ENCODE measurements around the gene KCNE4. TPM values are rescaled to one million over a fixed set of nuclear protein-coding genes. Genes with fewer than 3 reads are reported as not detected.
"Not testable (repeated sequence)": the region's sequence is repeated elsewhere in the genome, so short reads cannot be mapped to it uniquely, and the experiment has no call there.

The KCNE4 gene
- total RNA-seq, 1 donor from 2014 or later, result 2.4 TPM

- no peak for DNase-seq (ENCODE audit: low spot score in 2 of 2)
- FAIRE-seq, result no peak
Measured at GRCh38 chr2:223055836-223056235, 3.8 kb downstream of the KCNE4 start.

- no peak for FAIRE-seq
Measured at GRCh38 chr2:223056701-223057418, 4.9 kb downstream of the KCNE4 start.

GRCh38 chr2:223057569-223057968, 5.6 kb downstream of the KCNE4 start:
- DNase-seq (ENCODE audit: low spot score in 2 of 2), result no peak
- FAIRE-seq, result no peak

More at GRCh38 chr2:223056701-223057418, 4.9 kb downstream of the KCNE4 start:
- DNase-seq (ENCODE audit: low spot score in 2 of 2), result no peak

- FAIRE-seq, result no peak
Measured at GRCh38 chr2:223058952-223059716, 7.1 kb downstream of the KCNE4 start.

DNA sequence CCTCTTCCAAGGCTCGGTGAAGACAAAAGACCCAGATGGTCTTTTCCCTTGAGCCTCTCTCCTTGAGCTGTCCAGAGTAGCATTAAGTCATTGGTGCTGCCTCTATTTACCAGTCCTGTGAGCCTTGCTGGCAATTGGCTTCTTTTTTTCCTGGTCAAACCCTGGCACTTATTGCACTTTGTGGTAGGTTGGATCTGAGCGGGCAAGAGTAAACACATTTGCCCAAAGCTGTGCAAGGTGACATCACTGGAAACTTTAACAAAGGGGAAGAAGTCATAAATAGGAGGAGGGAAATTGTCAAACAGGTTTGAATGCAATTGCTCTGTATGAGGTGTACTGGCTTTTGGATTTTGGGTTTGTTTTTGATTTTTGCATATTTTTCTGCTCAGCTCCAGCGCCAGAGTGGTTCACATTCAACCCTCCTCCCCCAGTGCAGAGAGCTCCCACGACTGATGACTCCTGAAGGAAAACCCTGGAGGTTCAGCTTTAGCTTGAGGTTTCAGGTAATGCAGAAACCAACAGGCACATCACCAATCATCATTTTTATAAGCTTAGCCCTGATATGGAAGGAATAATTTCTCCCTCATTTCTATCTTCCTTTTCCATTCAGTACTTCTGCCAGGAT, 8.3 kb downstream of the KCNE4 start:
- no peak for FAIRE-seq
- no peak for DNase-seq (ENCODE audit: low spot score in 2 of 2)

More at GRCh38 chr2:223058952-223059716, 7.1 kb downstream of the KCNE4 start:
- DNase-seq (ENCODE audit: low spot score in 2 of 2), result no peak

- FAIRE-seq (no peak), DNase-seq (ENCODE audit: low spot score in 2 of 2) (no peak)
Measured at GRCh38 chr2:223062396-223062795, 10.4 kb downstream of the KCNE4 start.

DNA sequence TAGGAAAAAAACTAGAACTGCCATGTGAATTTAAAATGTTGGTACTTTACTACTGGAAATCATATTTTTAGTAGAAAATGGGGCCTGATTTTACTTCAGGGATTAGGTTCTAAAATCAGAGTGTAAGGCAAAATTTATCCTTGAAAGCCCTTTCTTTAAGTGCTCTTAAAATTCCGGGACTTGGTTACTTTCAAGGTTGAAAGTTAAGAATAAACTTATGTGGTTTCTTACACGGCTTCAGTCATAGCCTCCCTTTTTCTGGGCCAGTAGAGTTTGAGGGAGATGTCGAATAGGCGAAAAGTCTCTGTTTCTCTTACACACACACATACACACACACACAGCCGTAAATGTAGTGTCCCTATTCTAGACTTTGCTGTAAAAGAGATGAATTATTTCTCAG, 13.1 kb downstream of the KCNE4 start:
- no peak for DNase-seq (ENCODE audit: low spot score in 2 of 2)
- no peak for FAIRE-seq

DNA sequence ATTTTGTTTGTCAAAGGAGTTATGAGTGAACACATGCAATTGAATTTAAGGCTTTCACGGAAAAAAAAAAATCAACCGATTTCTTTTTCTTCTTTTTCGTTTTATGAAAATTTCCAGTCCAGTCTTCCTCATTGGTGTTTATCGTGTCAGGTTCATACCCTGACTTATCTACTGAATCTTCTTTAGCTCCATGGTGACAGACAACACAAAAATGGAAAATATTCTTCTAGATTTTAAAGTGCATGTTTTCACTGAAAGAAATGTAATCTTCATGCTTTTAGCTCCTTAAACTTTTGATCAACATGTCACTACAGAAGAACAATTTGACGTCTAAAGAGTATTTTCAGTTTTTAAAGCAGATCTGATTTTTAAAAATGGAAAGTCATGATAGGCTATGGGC, 14.7 kb downstream of the KCNE4 start:
- FAIRE-seq (no peak), DNase-seq (ENCODE audit: low spot score in 2 of 2) (no peak)

DNA sequence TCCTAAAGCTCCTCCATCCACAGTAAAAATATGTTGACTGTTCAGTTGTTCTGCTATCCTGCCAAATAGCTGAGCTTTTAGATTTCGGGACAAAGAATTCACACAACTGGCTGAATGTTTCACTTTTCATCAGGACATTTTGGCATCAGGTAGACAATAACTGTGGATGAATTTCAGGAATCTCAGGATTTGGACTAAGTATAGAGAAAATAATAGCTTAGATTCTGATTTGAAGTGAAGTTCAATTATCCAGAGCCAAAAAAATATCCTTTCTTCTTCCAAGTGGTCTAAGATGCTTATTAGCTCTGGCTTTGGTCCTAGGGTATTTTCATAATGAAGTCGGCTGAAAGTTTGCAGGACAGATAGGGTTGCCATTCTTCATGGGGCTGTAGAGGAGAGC, 16.1 kb downstream of the KCNE4 start:
- FAIRE-seq, result no peak
- no peak for DNase-seq (ENCODE audit: low spot score in 2 of 2)

DNA sequence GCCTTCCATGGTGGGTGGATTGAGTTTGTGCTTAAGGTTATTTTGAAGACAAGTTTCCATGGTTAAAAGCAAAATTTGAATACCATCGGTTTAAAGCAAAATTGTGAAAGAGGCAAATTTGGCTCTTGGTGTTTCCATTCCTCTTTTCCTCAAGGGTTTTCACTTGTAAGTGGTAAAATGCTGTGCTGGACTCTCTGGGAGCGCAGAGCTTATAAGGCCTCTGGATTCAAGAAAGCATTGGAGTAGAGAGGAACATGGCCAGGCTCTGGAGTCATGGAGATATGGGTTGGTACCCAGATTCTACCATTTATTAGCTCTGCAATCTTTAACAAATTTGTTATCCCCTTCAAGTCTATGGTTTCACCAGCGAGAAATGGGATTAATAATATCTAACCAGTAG, 17.5 kb downstream of the KCNE4 start:
- DNase-seq (ENCODE audit: low spot score in 2 of 2), result no peak
- FAIRE-seq, result no peak

GRCh38 chr2:223069988-223070387, 18.0 kb downstream of the KCNE4 start:
- FAIRE-seq, result no peak

GRCh38 chr2:223071139-223071538, 19.1 kb downstream of the KCNE4 start:
- no peak for DNase-seq (ENCODE audit: low spot score in 2 of 2)
- no peak for FAIRE-seq

More at GRCh38 chr2:223069988-223070387, 18.0 kb downstream of the KCNE4 start:
- DNase-seq (ENCODE audit: low spot score in 2 of 2), result no peak

DNA sequence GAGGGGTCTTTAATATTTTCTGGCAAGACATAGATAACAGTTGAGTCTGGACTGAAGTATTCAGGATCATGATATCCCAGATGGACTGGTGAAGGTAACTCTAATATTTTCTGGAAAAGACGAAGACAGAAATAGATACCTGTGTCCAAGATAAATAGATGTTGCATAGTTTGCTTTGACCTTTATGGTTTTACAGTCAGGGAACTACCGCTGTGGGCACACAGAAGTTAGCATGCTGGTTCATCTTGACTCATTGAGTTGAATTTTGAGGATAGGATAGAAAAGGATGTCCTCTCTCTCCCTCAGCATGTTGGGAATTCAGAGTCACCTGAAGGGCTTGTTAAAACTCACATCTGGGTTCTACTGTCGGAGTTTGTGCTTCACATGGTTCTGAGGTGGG, 20.8 kb downstream of the KCNE4 start:
- FAIRE-seq, result no peak
- no peak for DNase-seq (ENCODE audit: low spot score in 2 of 2)

DNA sequence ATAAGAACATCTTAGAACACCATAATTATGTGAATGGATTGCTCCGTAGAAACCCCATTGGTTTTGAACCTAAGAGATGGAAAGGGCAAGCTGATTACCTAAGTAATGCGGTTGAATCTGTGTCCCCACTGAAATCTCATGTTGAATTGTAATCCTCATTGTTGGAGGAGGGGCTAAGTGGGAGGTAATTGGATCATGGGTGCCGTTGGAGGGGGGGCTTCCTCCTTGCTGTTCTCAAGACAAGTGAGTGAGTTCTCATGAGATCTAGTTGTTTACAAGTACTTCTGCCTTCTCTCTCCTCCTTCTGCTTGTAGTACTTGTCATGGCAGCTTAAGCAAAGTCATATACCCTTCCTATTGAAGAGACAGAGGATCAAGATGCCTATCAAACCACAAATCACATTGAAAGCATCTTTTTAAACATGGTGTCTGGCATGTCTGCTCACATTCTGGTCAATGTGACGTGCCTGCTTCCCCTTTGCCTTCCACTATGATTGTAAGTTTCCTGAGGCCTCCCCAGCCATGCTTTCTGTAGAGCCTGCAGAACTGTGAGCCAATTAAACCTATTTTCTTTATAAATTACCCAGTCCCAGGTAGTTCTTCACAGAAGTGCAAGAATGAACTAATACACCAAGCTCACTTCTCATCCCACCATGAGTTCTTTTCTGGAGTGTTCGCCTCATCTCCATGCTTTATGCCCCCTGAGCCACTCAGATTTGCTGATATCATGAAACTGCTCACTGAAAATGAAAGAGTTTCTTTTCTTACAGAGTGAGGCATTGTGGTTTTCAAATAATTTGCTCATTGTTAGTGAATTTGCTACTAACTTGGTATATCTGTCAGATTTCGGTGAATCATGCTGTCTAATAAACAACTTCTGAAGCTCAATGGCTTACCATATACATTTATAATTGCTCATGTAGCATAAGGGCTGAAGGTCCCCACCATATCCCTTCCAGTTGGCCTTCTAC, 23.6 kb downstream of the KCNE4 start:
- DNase-seq (ENCODE audit: low spot score in 2 of 2), result no peak
- FAIRE-seq, result no peak

GRCh38 chr2:223076573-223076972, 24.6 kb downstream of the KCNE4 start:
- FAIRE-seq (no peak), DNase-seq (ENCODE audit: low spot score in 2 of 2) (no peak)

GRCh38 chr2:223078482-223078881, 26.5 kb downstream of the KCNE4 start:
- DNase-seq (ENCODE audit: low spot score in 2 of 2) (no peak), FAIRE-seq (no peak)

DNA sequence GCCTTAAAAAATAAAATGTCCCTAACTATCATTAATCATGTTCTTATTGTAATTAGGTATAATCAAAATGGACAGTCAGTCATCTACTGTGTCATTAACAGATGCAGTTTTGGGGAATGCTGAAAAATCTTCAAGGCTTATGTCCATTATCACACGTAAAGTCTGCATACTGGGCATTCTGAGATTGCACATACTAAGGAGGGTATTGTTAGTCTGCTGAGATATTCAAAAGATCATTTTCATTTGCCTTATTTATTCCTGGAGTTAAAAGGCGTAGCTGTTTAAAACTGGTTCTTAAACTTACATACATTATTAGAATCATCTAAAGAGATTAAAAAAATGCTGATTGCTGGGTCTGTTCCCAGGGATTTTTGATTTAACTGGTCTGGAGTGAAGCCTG, 27.4 kb downstream of the KCNE4 start:
- FAIRE-seq, result no peak
- DNase-seq (ENCODE audit: low spot score in 2 of 2), result no peak

- FAIRE-seq, result no peak
- DNase-seq (ENCODE audit: low spot score in 2 of 2), result no peak
Measured at GRCh38 chr2:223079925-223080324, 27.9 kb downstream of the KCNE4 start.

GRCh38 chr2:223080790-223081360, 28.9 kb downstream of the KCNE4 start:
- not testable (repeated sequence) for FAIRE-seq

GRCh38 chr2:223081789-223082188, 29.8 kb downstream of the KCNE4 start:
- no peak for DNase-seq (ENCODE audit: low spot score in 2 of 2)
- no peak for FAIRE-seq

More at GRCh38 chr2:223080790-223081360, 28.9 kb downstream of the KCNE4 start:
- not testable (repeated sequence) for DNase-seq (ENCODE audit: low spot score in 2 of 2)

Data from frontal cortex (tissue), 4 donors.